Measurements from ENCODE around the gene PRDM16. TPM values are rescaled to one million over a fixed set of nuclear protein-coding genes. Genes with fewer than 3 reads are reported as not detected.

The PRDM16 gene
- polyA plus RNA-seq, 1 of the 3 experiments (the other 2 are of a cell fraction) = not detected

DNA sequence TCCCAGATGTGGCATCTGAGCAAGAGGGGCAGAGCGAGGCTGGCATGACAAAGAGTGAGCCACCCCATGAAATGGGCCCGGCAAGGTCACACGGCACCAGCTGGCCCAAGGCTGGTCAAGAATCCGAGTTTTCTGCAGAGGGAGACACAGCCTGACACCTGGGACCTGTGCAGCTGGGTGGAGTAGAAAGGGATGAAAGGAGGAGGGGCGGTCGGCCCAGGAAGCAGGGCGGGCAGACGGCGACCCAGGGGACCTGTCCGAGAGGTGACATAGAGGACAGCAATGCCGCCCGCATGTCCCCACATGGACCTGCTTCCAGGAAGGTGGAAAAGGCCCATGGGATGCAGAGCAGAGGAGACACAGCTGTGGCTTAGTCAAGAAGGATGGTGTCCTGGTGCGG, 137.7 kb downstream of the PRDM16 start:
- no peaks in the 10 kb centered on the region for H4K20me1 ChIP-seq (ENCODE audit: insufficient read depth)
- H3K36me3 ChIP-seq (replicated peaks in 1 of 2; ENCODE audit: control insufficient read depth in 1 of 2, insufficient read depth in 2 of 2, low read length in 1 of 2) = no peaks in the 10 kb centered on the region
- POLR2A ChIA-PET = no interaction called here
- TF ChIP-seq NRF1 (IDR thresholded peaks at IDR 0.05; ENCODE audit: low read depth, low read length) = no peak
- TF ChIP-seq, protein P1, sequence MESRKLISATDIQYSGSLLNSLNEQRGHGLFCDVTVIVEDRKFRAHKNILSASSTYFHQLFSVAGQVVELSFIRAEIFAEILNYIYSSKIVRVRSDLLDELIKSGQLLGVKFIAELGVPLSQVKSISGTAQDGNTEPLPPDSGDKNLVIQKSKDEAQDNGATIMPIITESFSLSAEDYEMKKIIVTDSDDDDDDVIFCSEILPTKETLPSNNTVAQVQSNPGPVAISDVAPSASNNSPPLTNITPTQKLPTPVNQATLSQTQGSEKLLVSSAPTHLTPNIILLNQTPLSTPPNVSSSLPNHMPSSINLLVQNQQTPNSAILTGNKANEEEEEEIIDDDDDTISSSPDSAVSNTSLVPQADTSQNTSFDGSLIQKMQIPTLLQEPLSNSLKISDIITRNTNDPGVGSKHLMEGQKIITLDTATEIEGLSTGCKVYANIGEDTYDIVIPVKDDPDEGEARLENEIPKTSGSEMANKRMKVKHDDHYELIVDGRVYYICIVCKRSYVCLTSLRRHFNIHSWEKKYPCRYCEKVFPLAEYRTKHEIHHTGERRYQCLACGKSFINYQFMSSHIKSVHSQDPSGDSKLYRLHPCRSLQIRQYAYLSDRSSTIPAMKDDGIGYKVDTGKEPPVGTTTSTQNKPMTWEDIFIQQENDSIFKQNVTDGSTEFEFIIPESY (IDR thresholded peaks at IDR 0.05; ENCODE audit: borderline replicate concordance, low read depth) = no peak
- TF ChIP-seq, protein P2, sequence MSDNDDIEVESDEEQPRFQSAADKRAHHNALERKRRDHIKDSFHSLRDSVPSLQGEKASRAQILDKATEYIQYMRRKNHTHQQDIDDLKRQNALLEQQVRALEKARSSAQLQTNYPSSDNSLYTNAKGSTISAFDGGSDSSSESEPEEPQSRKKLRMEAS (IDR thresholded peaks at IDR 0.05; ENCODE audit: low read depth) = no peak
- no peak for TF ChIP-seq NFIC (IDR thresholded peaks at IDR 0.05; ENCODE audit: borderline replicate concordance)
- no peak for TF ChIP-seq RCOR1 (IDR thresholded peaks at IDR 0.05; ENCODE audit: low read length)
- TF ChIP-seq, protein P3, sequence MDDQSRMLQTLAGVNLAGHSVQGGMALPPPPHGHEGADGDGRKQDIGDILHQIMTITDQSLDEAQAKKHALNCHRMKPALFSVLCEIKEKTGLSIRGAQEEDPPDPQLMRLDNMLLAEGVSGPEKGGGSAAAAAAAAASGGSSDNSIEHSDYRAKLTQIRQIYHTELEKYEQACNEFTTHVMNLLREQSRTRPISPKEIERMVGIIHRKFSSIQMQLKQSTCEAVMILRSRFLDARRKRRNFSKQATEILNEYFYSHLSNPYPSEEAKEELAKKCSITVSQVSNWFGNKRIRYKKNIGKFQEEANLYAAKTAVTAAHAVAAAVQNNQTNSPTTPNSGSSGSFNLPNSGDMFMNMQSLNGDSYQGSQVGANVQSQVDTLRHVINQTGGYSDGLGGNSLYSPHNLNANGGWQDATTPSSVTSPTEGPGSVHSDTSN (IDR thresholded peaks at IDR 0.05) = no peak
- TF ChIP-seq RFX5 (IDR thresholded peaks at IDR 0.05; ENCODE audit: low read length) = no peak
- no peak for TF ChIP-seq EZH2phosphoT487 (IDR thresholded peaks at IDR 0.05; ENCODE audit: borderline replicate concordance, low read depth)
- TF ChIP-seq MXI1 (IDR thresholded peaks at IDR 0.05; ENCODE audit: low read depth, low read length) = no peak
- TF ChIP-seq, protein P4, sequence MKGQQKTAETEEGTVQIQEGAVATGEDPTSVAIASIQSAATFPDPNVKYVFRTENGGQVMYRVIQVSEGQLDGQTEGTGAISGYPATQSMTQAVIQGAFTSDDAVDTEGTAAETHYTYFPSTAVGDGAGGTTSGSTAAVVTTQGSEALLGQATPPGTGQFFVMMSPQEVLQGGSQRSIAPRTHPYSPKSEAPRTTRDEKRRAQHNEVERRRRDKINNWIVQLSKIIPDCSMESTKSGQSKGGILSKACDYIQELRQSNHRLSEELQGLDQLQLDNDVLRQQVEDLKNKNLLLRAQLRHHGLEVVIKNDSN (IDR thresholded peaks at IDR 0.05; ENCODE audit: borderline replicate concordance, low read depth) = no peak
- TF ChIP-seq, protein P5, sequence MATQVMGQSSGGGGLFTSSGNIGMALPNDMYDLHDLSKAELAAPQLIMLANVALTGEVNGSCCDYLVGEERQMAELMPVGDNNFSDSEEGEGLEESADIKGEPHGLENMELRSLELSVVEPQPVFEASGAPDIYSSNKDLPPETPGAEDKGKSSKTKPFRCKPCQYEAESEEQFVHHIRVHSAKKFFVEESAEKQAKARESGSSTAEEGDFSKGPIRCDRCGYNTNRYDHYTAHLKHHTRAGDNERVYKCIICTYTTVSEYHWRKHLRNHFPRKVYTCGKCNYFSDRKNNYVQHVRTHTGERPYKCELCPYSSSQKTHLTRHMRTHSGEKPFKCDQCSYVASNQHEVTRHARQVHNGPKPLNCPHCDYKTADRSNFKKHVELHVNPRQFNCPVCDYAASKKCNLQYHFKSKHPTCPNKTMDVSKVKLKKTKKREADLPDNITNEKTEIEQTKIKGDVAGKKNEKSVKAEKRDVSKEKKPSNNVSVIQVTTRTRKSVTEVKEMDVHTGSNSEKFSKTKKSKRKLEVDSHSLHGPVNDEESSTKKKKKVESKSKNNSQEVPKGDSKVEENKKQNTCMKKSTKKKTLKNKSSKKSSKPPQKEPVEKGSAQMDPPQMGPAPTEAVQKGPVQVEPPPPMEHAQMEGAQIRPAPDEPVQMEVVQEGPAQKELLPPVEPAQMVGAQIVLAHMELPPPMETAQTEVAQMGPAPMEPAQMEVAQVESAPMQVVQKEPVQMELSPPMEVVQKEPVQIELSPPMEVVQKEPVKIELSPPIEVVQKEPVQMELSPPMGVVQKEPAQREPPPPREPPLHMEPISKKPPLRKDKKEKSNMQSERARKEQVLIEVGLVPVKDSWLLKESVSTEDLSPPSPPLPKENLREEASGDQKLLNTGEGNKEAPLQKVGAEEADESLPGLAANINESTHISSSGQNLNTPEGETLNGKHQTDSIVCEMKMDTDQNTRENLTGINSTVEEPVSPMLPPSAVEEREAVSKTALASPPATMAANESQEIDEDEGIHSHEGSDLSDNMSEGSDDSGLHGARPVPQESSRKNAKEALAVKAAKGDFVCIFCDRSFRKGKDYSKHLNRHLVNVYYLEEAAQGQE (IDR thresholded peaks at IDR 0.05; ENCODE audit: low read depth, low read length) = no peak
- TF ChIP-seq, protein P6, sequence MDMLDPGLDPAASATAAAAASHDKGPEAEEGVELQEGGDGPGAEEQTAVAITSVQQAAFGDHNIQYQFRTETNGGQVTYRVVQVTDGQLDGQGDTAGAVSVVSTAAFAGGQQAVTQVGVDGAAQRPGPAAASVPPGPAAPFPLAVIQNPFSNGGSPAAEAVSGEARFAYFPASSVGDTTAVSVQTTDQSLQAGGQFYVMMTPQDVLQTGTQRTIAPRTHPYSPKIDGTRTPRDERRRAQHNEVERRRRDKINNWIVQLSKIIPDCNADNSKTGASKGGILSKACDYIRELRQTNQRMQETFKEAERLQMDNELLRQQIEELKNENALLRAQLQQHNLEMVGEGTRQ (IDR thresholded peaks at IDR 0.05; ENCODE audit: borderline replicate concordance, low read depth, low read length) = no peak
- no peak for TF ChIP-seq FOSL2 (IDR thresholded peaks at IDR 0.05; ENCODE audit: borderline replicate concordance, low read depth)
- no peak for TF ChIP-seq RAD21 (IDR thresholded peaks at IDR 0.05; ENCODE audit: low read length)
- no peak for TF ChIP-seq TCF12 (IDR thresholded peaks at IDR 0.05)
- no peaks in the 10 kb centered on the region for H3K27me3 ChIP-seq (ENCODE audit: insufficient read depth)
- no peaks in the 10 kb centered on the region for H3K4me1 ChIP-seq (ENCODE audit: control insufficient read depth in 1 of 2, insufficient read depth in 2 of 2, low read depth in 1 of 2, low read length in 1 of 2)
- no peak overlapping the region for H3K4me3 ChIP-seq (ENCODE audit: low read depth in 2 of 2, low read length in 1 of 2)
- no peaks in the 10 kb centered on the region for H3F3A ChIP-seq (replicated peaks; ENCODE audit: insufficient read depth)
- no peaks in the 10 kb centered on the region for H3K9me2 ChIP-seq
- CTCF ChIA-PET = no interaction called here
- H3K4me2 ChIP-seq = no peak overlapping the region
- 69% methylated on average over 12 of the region's 13 CpGs for WGBS (ENCODE audit: low lambda C conversion rate)
- no peak overlapping the region for H3K27ac ChIP-seq (ENCODE audit: low read depth in 2 of 2, low read length in 1 of 2)
- DNase-seq = no peak
- no peaks in the 10 kb centered on the region for H3K9me3 ChIP-seq
- no peak overlapping the region for H3K9ac ChIP-seq
- no peaks in the 10 kb centered on the region for H3K79me2 ChIP-seq (ENCODE audit: insufficient read depth)
- no peak overlapping the region for H2AFZ ChIP-seq (ENCODE audit: low read depth)

All from SK-N-SH (cell line).